HG02798 (cell line): ENCODE data around the gene CHTF8.

Source experiments
- ATAC-seq: cut with Tn5 transposase; IDR thresholded peaks from one replicate; pipeline ENCODE4 v1.9.1; 2021; ENCODE audit warnings: mild to moderate bottlenecking; ENCODE audit not compliant: unreplicated experiment, poor library complexity

The CHTF8 gene

DNA sequence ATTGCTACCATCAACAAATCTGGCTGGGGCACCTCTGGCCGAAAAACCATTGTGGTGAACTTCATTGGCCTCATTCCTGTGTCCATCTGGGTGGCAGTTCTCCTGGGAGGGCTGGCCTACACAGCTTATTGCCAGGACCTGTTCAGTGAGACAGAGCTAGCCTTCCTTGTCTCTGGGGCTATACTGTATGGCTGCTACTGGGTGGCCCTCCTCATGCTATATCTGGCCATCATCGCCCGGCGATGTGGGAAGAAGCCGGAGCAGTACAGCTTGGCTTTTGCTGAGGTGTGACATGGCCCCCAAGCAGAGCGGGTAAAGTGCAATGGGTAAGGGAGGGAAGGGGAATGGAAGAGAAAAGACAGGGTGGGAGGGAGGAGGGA, 17.4 kb downstream of the CHTF8 start:
- ATAC-seq = no peak

DNA sequence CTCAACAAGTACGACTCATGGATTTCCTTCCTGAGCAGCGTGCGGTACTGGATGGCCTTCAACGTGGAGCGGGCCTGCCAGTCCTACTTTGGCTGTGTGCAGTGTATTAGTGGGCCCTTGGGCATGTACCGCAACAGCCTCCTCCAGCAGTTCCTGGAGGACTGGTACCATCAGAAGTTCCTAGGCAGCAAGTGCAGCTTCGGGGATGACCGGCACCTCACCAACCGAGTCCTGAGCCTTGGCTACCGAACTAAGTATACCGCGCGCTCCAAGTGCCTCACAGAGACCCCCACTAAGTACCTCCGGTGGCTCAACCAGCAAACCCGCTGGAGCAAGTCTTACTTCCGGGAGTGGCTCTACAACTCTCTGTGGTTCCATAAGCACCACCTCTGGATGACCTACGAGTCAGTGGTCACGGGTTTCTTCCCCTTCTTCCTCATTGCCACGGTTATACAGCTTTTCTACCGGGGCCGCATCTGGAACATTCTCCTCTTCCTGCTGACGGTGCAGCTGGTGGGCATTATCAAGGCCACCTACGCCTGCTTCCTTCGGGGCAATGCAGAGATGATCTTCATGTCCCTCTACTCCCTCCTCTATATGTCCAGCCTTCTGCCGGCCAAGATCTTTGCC, 17.9 kb downstream of the CHTF8 start:
- no peak for ATAC-seq

DNA sequence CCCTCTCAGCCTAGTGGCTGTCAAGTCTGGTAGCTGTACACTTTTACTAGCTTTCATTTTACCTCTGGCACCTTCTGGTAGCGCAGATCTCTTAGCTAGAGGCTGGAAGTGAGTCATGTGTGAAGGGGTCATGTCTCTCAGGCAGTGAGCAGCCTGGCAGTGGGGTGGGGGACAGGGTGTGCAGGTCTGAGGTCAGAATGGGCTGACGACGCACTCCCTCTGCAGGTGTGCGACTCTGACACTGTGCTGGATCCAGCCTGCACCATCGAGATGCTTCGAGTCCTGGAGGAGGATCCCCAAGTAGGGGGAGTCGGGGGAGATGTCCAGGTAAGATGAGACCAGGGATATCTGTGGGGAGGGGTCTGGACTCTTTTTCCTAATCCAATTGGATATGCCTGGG, 19.2 kb downstream of the CHTF8 start:
- ATAC-seq = no peak

DNA sequence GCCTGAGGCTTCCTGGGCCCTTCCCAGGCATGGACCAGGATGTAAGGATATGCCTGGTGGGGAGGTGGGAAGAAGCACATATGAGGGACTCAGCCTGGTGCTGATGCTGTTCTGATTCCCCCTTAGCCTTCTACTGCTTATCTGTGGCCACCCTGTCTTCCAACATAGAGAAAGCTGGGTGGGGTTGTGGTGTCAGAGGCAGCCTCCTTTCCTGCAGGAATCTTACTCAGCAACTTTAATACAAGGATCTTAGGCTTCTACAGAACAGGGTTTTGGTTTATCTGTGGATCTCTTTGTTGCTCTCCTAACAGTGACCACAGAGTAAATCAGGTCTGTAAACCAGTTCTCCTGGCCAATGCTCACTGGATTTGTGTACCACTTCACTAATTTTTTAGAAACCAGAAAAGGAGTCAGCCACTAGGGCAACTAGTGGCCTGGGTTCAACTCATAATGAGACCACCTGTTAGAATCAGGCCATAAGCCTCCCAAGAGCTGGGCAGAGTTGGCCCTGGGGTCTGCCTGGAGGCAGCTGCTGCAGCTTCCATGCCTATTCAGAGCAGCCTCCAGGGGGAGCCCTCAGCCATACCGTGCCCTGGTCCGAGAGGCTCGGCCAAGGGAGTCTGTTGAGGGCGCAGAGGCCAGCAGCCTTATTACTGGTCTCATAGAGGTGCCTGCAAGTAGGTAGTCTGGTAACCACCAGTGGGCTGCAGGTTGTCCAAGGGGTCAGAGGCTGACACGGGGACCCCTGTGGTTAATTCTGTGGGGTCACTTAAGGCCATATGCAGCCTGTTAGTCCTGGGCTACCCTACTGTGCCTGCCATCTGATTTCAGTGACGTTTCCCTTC, 19.9 kb downstream of the CHTF8 start:
- ATAC-seq = peak; percentile 72

DNA sequence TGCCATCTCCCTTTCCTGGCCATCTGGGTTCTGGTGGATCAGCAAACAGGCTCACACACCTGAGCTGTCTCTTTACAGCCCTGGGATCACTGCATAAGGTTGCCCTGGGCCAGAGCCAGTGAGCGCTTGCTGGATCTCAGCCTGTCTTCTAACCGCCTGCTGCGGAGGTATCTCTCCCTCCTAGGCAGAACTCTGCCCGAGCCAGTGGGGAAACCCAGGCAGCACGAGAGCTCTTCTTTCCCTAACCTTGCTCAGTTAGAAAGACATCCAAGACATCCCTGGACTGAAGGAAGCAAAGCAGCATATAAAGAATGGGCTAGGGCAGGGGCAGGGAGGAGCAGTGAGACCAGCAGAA, 20.5 kb downstream of the CHTF8 start:
- ATAC-seq = no peak

DNA sequence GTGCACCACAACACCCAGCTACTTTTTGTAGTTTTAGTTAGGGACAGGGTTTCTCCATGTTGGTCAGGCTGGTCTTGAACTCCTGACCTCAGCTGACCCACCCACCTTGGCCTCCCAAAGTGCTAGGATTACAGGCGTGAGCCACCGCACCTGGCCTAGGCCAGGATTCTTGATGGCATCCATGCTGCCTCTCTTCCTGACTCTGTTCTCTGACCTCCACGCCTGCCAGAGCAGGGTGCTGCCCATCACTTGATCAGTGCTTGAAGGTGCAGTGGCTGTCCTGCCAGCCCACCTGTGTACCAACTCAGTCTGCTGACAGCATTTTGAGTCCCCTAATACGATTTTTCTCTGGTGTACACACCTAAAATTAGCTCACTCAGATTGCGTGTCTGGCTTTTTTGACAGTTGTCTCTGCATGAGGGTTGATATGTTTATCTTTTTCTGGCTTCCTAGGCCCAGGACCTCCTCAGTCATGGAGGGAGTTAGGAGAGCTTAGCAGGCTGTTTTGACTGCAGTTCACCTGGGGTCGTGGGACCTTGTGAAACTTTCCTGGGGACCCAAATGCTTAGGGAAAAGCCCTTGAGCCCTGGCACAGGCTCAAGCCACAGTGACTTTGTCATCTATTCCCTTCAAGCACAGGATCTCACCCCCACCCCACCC, 21.0 kb downstream of the CHTF8 start:
- ATAC-seq = no peak

DNA sequence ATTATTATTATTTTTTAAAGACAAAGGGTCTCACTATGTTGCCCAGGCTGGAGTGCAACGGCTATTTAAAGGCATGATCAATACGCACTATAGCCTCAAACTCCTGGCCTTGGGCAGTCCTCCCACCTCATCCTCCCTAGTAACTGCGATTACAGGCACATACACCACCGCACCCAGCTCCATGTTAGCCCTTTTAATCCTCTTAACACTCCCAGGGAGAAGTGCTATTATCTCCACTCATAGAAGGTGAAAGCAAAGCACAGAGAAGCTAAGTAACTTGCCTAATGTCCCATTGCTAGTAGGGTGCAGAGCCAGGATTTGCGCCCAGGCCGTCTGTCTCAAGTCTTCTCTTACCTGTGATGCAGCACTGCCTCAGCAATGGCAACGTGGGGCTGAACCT, 22.0 kb downstream of the CHTF8 start:
- no peak for ATAC-seq

DNA sequence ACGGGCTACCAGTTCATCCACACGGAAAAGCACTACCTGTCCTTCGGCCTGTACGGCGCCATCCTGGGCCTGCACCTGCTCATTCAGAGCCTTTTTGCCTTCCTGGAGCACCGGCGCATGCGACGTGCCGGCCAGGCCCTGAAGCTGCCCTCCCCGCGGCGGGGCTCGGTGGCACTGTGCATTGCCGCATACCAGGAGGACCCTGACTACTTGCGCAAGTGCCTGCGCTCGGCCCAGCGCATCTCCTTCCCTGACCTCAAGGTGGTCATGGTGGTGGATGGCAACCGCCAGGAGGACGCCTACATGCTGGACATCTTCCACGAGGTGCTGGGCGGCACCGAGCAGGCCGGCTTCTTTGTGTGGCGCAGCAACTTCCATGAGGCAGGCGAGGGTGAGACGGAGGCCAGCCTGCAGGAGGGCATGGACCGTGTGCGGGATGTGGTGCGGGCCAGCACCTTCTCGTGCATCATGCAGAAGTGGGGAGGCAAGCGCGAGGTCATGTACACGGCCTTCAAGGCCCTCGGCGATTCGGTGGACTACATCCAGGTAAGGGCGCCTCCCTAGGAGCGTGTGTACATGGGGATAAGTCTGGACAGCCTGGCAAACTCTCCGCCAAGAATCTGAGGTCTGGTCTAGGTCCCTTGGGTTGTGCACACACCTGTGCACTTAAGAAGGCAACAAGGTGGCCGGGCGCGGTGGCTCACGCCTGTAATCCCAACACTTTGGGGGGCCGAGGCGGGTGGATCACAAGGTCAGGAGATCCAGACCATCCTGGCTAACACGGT, 22.7 kb downstream of the CHTF8 start:
- no peak for ATAC-seq

DNA sequence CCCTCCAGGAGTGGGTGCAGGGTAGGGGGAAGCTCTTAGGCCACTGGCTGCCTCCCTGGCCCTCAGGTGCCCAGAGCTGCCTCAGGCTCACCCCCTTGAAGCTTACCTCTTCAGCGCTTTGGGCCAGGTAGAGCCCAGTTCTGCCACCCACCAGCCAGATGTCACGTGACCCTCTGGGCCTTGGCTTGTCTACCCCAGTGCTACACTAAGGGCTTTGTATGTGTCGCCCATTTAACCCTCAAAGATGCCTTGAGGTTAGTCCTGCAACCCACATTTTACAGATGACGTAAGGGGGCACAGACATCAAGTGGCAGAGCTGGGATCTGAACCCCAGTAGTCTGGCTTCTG, 23.5 kb downstream of the CHTF8 start:
- ATAC-seq = no peak

DNA sequence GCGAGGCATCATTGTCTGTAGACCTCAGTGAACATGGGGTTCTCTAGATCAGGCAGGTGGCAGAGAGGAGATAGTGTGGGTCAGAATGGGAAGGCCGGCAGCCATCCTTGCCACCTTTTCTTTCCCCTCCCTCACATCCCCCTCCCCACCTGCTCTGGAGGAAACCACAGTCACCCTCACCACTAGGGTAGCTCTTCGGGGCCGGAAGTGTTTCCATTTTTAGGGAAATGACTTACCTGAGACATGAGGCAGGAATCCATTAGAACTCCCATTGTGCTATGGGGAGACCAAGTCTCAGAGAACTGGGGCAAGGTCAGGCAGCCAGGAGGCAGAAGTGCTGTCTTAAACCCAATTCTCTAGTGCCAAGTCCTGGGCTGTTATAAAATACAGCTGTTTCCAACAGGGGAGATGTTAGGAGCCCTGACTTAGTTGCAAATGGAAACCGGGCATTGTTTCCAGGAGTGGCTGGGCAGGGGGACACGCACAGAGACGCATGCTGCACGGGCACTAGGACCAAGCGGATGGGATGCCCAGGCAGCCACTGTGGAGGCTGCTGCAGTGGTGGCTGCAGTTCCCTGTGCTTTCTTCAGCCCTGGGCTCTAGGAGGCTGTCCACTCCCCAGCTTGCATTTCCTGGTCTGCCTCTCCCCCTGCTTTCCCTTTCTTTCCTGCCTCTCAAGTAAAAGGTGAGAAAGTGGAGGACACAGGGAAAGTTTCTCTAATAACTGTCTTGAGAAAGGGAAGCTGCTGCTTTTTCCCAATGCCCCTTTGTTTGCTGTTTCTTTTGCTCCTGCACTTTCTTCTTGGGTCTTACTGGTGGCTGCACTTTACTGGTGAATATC, 24.1 kb downstream of the CHTF8 start:
- ATAC-seq = no peak

DNA sequence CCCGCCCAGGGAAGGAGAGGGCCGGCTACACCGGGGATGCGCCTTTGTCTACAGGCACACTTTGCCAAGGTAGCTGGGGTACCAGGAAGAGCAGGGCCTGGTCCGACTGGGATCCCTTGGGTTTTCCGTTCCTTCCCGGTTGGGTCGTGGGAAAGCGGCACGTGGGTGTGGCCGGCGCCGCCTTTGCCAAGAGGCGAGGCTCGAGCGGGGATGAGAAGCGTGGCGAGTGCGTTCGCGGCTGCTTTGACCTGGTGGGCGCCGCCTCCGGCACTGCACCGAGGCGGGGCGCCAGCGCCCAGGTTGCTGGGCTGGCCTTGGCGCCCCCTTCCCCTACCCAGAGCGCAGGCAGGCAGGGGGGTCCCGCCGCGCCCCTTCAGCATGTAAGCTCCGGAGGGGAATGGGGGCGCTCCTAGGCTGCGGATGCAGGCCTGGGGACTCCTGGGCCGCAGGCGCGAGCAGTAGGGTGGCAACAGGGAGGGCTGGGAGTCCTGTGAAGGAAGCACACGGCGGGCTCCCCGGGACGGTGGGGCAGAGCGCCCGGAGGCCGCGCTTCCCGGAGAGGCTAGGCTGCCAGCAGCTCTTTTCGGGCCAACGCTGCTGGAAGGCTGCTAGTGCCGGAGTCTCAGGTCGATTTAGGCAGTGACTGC, 24.9 kb downstream of the CHTF8 start:
- no peak for ATAC-seq

DNA sequence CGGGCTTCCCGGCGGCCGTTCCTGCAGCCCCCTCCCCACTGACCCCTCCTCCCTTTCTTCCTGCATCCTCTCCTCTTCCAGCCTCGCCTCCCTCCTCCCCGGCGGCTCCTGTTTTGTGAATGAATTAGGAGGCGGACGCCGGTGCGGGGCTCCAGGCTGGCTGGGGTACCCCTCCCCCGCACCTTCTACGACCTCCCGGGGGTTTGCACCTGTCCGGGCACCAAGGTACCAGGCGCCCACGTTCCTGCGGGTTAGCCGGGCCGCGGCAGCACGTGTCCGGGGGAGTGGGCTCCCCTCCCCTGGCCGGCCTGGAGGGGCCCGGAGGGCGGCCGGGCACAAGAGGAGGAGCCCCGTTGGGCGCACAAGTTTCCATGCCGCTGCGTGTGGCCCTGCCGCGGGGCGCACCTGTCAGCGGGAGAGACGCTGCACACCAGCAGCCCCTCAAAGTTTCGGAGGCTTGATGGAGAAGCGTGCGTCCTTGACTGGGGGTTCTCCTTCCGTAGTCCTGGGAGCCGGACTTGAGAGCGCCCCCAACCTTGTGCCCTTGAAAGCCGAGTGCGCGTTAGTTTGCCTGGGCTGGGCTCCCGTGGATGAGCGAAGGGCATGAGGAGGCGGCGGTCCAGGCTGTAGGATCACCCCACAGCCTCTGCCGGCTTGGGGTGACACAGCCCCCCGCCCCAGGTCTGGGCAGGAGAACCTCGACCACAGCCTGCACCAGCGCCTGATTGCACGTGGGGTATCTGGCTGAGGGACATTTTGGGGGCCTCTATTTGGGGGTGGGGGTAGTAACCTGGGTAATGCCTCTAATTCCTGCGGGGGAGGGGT, 25.7 kb downstream of the CHTF8 start:
- no peak for ATAC-seq

DNA sequence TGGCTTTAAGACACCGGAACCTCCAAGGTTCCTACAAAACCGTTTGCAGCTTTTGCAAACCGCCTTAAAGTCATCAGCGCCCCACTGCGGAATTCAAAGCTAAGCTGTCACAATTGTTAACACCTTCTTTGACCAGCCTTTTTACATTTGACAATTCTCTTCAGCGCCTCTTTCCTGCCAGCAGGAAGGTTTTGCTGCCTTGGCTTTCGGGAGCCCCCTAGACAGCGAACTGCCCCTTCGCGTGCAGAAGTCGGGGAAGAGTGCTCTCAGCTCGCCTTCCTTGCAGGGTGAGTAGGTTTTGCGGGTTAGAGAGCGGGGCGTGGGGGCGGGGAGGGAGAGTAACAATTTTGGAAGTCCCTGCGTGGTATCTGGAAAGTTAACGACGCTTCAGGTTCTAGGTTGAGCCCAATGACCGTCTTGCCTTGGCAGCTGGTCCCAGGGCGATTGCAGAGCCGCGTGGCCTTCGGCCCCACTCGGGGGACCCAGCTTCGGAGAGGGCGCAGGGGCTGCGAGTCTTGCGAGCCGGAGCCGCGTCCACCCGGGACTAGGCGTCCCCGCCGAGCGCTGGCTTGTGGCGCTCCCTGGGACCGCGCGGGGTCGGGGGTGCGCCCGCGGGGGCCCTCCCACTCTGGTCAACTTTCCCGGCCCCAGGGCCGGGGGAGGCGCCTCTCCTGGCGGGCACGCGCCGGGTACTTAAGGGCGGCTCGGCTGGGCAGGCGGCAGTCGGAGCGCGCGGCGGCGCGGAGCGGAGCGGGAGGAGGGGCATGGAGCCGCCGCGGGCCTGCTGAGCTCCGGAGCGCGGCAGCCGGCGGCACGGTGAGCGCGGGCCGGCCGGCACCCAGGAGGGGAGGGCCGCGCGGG, 26.7 kb downstream of the CHTF8 start, which contains the start of gene HAS3:
Gene HAS3 (plus strand): TSS at position 153 of the 861 bp plus-strand sequence. CDS start 3,743 bp downstream, outside the sequence.
- no peak for ATAC-seq

DNA sequence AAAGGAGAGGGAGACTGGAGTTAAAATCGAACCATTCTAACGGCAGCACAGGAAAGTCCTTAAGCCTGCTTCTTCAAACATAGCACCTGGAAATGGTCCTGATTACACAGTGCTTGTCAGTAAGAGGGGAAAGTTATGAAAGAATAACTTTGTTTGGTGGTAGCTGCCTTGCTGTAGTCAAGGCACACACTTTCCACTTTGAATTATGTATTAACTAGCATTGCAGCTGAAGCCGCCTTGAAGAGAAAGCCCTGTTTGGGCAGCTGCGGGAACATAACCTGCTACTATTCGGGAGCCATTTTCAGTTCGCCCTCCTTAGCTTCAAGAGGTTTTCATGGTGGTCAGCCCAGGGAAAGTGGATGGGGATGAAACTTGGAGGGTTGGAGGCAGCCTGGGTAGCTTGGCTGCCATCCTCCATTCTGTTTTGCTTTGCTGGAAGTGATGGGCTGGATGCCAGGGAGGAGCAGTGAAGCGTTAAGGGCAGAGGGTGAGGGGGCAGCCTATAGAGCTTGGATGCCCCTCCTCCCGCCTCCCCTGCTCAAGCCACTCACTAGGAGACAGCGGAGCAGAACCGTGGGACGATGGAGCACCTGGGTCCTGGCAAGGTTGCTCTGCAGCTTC, 32.2 kb downstream of the CHTF8 start:
- ATAC-seq = no peak

DNA sequence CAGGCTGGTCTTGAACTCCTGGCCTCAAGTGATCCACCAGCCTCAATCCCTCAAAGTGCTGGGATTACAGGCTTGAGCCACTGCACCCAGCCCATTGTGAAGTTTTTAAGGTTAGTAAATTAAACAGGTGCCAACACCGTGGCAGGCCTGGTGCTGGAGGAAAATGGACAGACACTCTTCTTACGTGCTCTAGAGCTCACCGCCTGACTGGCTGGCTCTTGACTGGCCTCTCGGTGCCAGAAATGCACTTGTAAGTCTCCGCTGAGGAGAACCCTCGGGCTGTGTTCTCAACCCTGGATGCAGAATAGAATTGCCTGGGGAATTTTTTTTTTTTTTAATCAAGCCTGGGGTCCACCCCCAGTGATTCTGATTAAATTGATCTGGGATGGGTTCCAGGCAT, 37.2 kb downstream of the CHTF8 start:
- no peak for ATAC-seq

DNA sequence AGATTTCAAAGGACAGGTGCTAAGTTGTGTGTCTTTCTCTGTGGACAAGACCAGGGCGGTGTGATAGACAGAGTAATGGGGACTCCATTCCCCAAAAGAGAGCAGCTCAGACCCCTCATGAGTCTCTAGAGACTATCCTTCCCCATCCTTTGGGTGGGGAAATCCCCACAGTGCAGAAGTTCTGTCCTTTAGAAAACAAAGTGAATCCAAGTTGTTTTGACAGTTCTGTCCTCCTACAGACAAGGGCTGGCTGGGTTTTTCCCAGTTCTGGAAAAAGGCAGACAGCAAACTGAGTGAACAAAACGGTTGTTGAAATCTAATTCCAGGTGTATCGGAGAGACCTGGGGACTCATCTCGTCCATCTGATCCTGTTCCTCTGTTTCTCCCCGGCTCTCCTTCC, 37.9 kb downstream of the CHTF8 start:
- ATAC-seq = no peak

DNA sequence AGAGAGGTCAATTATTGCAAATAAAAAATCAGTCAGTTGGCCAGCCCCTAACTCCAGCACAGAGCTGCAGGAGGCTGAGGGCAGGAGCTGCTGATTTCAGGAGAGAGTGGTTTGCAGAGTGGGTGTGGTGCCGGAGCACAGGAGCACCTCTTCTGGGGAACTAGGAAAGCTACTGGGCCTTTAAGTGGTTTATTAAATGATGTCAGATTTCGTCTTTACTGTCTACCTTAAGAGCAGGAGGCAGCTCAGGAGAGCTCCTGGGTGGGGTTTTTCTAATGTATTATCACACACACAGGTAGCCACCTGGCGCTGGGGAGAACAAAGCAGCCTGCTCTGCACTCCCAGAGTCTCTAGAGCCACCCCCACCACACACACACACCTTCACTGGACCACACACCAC, 38.4 kb downstream of the CHTF8 start:
- no peak for ATAC-seq
